WTC11 (cell line): ENCODE data around the gene TEX101. TPM values are rescaled to one million over a fixed set of nuclear protein-coding genes. Genes with fewer than 3 reads are reported as not detected.
"Not testable (repeated sequence)": the region's sequence is repeated elsewhere in the genome, so short reads cannot be mapped to it uniquely, and the experiment has no call there.

Experiments
- ATAC-seq: fragments of 200-7000 bp; cut with Tn5 transposase; 2 replicates; pipeline ENCODE4 v1.10.0; 2021; ENCODE audit warnings: mild to moderate bottlenecking, moderate library complexity
- CTCF ChIA-PET: fragments of 300-600 bp; sonication (Branson Sonifier 250); formaldehyde crosslinking; loops from one replicate; lab custom pipeline; 2021; ENCODE audit warnings: antibody characterized with exemption; lab: Charles Lee
- POLR2A ChIA-PET: fragments of 350-600 bp; sonication (Branson Sonifier 250); formaldehyde crosslinking; loops from one replicate; lab custom pipeline; 2021; ENCODE audit warnings: antibody characterized with exemption; lab: Charles Lee
- DNase-seq: peaks from one replicate; pipeline ENCODE4 v3.0.0; 2021; ENCODE audit warnings: low spot score
- H3K27ac Mint-ChIP-seq: 2 replicates; pipeline ENCODE4 v1.8.0; 2021; ENCODE audit warnings: mixed read lengths
- H3K27me3 Mint-ChIP-seq: 2 replicates; pipeline ENCODE4 v1.8.0; 2021; ENCODE audit warnings: low read depth, mild to moderate bottlenecking, moderate library complexity, mixed read lengths
- H3K36me3 Mint-ChIP-seq: 2 replicates; pipeline ENCODE4 v1.8.0; 2021; ENCODE audit warnings: mixed read lengths
- H3K4me1 Mint-ChIP-seq: 2 replicates; pipeline ENCODE4 v1.8.0; 2022; ENCODE audit warnings: mixed read lengths
- H3K4me3 Mint-ChIP-seq: 2 replicates; pipeline ENCODE4 v1.8.0; 2021; ENCODE audit warnings: mild to moderate bottlenecking, moderate library complexity, mixed read lengths
- H3K9me3 Mint-ChIP-seq: 2 replicates; pipeline ENCODE4 v1.8.0; 2021; ENCODE audit warnings: mixed read lengths
- FOXP1 ChIP-seq: sonication (generic); formaldehyde crosslinking; IDR thresholded peaks from 2 replicates; pipeline ENCODE4 v1.8.0; 2022; ENCODE audit warnings: missing genetic modification reagents, mild to moderate bottlenecking, moderate library complexity, borderline replicate concordance
- KAT7 ChIP-seq: sonication (generic); formaldehyde crosslinking; IDR thresholded peaks from 2 replicates; pipeline ENCODE4 v1.8.1; 2023; ENCODE audit warnings: missing genetic modification reagents, mild to moderate bottlenecking, borderline replicate concordance
- MXD4 ChIP-seq: fragments of 250-450 bp; sonication (Bioruptor Pico); IDR thresholded peaks from 2 replicates; pipeline ENCODE4 v1.8.0; 2021; ENCODE audit warnings: mild to moderate bottlenecking, moderate library complexity, borderline replicate concordance
- NFATC4 ChIP-seq: fragments of 250-450 bp; sonication (Bioruptor Pico); IDR thresholded peaks from 2 replicates; pipeline ENCODE4 v1.9.0; 2021; ENCODE audit warnings: mild to moderate bottlenecking
- NFE2L1 ChIP-seq: sonication (generic); formaldehyde crosslinking; IDR thresholded peaks from 2 replicates; pipeline ENCODE4 v1.8.1; 2023; ENCODE audit warnings: missing genetic modification reagents
- NFYB ChIP-seq: sonication (generic); formaldehyde crosslinking; conservative IDR thresholded peaks from 2 replicates; pipeline ENCODE4 v1.8.0; 2022; ENCODE audit warnings: low read depth, missing genetic modification reagents
- NR2C2 ChIP-seq: sonication (generic); formaldehyde crosslinking; IDR thresholded peaks from 2 replicates; pipeline ENCODE4 v1.8.0; 2022; ENCODE audit warnings: mild to moderate bottlenecking, missing genetic modification reagents
- SMAD3 ChIP-seq: sonication (generic); formaldehyde crosslinking; IDR thresholded peaks from 2 replicates; pipeline ENCODE4 v1.8.0; 2022; ENCODE audit warnings: missing genetic modification reagents, mild to moderate bottlenecking, borderline replicate concordance
- TEAD4 ChIP-seq: sonication (generic); formaldehyde crosslinking; IDR thresholded peaks from 2 replicates; pipeline ENCODE4 v1.8.0; 2022; ENCODE audit warnings: mild to moderate bottlenecking, missing genetic modification reagents
- ZNF121 ChIP-seq: sonication (generic); formaldehyde crosslinking; IDR thresholded peaks from 2 replicates; pipeline ENCODE4 v1.8.0; 2023; ENCODE audit warnings: missing genetic modification reagents
- ZNF396 ChIP-seq: fragments of 250-450 bp; sonication (Bioruptor Pico); IDR thresholded peaks from 2 replicates; pipeline ENCODE4 v1.8.0; 2021; ENCODE audit warnings: mild to moderate bottlenecking, moderate library complexity, borderline replicate concordance
- ZNF423 ChIP-seq: fragments of 250-450 bp; sonication (Bioruptor Pico); IDR thresholded peaks from 2 replicates; pipeline ENCODE4 v2.1.2; 2022; ENCODE audit warnings: mild to moderate bottlenecking, moderate library complexity
- total RNA-seq: library from RNA; stranded (reverse); gene quantifications from 3 replicates; pipeline ENCODE4 v1.2.3, GENCODE V29; 2021
- TF ChIP-seq, protein P1 (sequence below): sonication (generic); formaldehyde crosslinking; IDR thresholded peaks from 2 replicates; pipeline ENCODE4 v1.8.1; 2023; ENCODE audit warnings: mild to moderate bottlenecking, moderate library complexity, missing genetic modification reagents
- TF ChIP-seq, protein P2 (sequence below): sonication (generic); formaldehyde crosslinking; IDR thresholded peaks from 2 replicates; pipeline ENCODE4 v1.8.1; 2022; ENCODE audit warnings: low read depth, missing genetic modification reagents, borderline replicate concordance
- TF ChIP-seq, protein P3 (sequence below): sonication (generic); formaldehyde crosslinking; IDR thresholded peaks from 2 replicates; pipeline ENCODE4 v1.8.0; 2023; ENCODE audit warnings: mild to moderate bottlenecking, missing genetic modification reagents
- TF ChIP-seq, protein P4 (sequence below): fragments of 250-450 bp; sonication (Bioruptor Pico); IDR thresholded peaks from 2 replicates; pipeline ENCODE4 v2.1.2; 2022; ENCODE audit warnings: mild to moderate bottlenecking, moderate library complexity
- TF ChIP-seq, protein P5 (sequence below): fragments of 250-450 bp; sonication (Bioruptor Pico); IDR thresholded peaks from 2 replicates; pipeline ENCODE4 v1.9.0; 2021; ENCODE audit warnings: mild to moderate bottlenecking
- TF ChIP-seq, protein P6 (sequence below): fragments of 250-450 bp; sonication (Bioruptor Pico); IDR thresholded peaks from 2 replicates; pipeline ENCODE4 v1.9.0; 2021; ENCODE audit warnings: mild to moderate bottlenecking, borderline replicate concordance
- TF ChIP-seq, protein P7 (sequence below): sonication (generic); formaldehyde crosslinking; IDR thresholded peaks from 2 replicates; pipeline ENCODE4 v1.8.1; 2022; ENCODE audit warnings: missing genetic modification reagents, borderline replicate concordance

TEX101 gene
- total RNA-seq, 1 experiment from 2014 or later, result not detected

DNA sequence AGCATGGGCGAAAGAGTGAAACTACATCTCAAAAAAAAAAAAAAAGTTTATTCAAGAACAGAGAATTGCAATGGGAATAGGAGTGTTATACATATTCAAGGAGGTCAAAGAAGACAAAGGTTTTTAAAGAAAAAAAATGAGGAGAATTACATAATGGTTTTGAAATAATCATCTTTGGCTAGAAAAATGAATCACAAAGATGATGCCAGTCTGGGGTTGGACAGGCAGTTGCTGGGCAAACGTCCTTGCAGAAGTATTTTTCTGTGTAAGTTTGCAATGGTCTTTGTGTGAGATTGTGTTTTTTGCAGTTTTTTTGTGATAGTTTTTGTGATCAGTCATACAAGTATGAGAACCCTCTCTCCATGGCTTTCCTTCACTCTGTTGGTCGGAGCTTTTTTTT is 27.0 kb downstream of the TEX101 start (continued):
- TF ChIP-seq, protein P1, sequence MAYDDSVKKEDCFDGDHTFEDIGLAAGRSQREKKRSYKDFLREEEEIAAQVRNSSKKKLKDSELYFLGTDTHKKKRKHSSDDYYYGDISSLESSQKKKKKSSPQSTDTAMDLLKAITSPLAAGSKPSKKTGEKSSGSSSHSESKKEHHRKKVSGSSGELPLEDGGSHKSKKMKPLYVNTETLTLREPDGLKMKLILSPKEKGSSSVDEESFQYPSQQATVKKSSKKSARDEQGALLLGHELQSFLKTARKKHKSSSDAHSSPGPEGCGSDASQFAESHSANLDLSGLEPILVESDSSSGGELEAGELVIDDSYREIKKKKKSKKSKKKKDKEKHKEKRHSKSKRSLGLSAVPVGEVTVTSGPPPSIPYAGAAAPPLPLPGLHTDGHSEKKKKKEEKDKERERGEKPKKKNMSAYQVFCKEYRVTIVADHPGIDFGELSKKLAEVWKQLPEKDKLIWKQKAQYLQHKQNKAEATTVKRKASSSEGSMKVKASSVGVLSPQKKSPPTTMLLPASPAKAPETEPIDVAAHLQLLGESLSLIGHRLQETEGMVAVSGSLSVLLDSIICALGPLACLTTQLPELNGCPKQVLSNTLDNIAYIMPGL, result no peak
- TF ChIP-seq, protein P2, sequence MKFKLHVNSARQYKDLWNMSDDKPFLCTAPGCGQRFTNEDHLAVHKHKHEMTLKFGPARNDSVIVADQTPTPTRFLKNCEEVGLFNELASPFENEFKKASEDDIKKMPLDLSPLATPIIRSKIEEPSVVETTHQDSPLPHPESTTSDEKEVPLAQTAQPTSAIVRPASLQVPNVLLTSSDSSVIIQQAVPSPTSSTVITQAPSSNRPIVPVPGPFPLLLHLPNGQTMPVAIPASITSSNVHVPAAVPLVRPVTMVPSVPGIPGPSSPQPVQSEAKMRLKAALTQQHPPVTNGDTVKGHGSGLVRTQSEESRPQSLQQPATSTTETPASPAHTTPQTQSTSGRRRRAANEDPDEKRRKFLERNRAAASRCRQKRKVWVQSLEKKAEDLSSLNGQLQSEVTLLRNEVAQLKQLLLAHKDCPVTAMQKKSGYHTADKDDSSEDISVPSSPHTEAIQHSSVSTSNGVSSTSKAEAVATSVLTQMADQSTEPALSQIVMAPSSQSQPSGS, result no peak
- TF ChIP-seq MXD4 (CRISPR knock-in tag), result no peak
- no peak for TF ChIP-seq KAT7 (CRISPR knock-in tag)
- TF ChIP-seq SMAD3 (CRISPR knock-in tag), result no peak
- TF ChIP-seq, protein P3, sequence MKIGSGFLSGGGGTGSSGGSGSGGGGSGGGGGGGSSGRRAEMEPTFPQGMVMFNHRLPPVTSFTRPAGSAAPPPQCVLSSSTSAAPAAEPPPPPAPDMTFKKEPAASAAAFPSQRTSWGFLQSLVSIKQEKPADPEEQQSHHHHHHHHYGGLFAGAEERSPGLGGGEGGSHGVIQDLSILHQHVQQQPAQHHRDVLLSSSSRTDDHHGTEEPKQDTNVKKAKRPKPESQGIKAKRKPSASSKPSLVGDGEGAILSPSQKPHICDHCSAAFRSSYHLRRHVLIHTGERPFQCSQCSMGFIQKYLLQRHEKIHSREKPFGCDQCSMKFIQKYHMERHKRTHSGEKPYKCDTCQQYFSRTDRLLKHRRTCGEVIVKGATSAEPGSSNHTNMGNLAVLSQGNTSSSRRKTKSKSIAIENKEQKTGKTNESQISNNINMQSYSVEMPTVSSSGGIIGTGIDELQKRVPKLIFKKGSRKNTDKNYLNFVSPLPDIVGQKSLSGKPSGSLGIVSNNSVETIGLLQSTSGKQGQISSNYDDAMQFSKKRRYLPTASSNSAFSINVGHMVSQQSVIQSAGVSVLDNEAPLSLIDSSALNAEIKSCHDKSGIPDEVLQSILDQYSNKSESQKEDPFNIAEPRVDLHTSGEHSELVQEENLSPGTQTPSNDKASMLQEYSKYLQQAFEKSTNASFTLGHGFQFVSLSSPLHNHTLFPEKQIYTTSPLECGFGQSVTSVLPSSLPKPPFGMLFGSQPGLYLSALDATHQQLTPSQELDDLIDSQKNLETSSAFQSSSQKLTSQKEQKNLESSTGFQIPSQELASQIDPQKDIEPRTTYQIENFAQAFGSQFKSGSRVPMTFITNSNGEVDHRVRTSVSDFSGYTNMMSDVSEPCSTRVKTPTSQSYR, result no peak
- TF ChIP-seq, protein P4, sequence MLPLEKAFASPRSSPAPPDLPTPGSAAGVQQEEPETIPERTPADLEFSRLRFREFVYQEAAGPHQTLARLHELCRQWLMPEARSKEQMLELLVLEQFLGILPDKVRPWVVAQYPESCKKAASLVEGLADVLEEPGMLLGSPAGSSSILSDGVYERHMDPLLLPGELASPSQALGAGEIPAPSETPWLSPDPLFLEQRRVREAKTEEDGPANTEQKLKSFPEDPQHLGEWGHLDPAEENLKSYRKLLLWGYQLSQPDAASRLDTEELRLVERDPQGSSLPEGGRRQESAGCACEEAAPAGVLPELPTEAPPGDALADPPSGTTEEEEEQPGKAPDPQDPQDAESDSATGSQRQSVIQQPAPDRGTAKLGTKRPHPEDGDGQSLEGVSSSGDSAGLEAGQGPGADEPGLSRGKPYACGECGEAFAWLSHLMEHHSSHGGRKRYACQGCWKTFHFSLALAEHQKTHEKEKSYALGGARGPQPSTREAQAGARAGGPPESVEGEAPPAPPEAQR, result no peak
- TF ChIP-seq, all 79 proteins: peak for 0

DNA sequence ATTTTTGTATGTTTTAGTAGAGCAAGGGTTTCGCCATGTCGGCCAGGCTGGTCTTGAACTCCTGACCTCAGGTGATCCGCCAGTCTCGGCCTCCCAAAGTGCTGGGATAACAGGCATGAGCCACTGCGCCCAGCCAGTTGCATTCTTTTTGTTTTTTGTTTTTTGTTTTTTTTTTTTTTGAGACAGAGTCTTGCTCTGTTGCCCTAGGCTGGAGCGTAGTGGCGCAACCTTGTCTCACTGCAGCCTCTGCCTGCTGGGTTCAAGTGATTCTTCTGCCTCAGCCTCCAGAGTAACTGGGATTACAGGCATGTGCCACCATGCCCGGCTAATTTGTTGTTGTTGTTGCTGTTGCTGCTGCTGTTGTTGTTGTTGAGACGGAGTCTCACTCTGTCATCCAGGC is 29.4 kb downstream of the TEX101 start:
- POLR2A ChIA-PET, result not testable (repeated sequence)

DNA sequence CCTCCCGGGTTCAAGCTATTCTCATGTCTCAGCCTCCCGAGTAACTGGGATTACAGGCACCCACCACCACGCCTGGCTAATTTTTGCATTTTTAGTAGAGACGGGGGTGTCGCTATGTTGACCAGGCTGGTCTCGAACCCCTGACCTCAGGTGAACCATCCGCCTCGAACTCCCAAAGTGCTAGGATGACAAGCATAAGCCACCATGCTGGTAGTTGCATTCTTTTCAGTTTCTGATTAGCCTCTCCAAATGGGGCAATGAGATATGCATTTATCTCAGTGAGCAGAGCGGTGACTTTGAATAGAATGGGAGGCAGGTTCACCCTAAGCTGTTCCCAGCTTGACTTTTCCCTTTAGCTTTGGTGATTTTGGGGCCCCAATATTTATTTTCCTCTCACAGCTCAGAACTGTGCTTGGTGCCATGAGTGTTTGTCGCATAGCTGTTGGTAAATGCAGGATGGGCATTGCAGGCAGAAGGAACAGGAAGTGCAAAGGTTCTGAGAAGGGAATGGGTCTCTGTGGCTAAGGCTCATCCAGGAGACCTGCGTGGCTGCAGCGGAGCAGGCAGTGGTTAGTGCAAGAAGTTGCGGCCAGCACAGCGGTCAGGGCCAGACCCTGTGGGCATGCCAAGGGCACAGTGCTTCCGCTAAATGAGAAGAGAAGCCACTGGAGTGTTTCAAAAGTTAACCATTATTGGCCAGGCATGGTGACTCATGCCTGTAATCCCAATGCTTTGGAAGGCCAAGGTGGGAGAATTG is 30.0 kb downstream of the TEX101 start:
- ChIA-PET POLR2A (no interaction called here), CTCF (interaction anchor here (0.6 to 5.4 kb wide), 4 partner anchors 12 to 110 kb away, joined by 3 to 245 read pairs (median 4); no protein-coding TSS in a partner anchor)
- no peak for ATAC-seq
- DNase-seq, result no peak
- Mint-ChIP-seq H3K36me3 (no peaks in the 10 kb centered on the region), H3K27ac (no peak overlapping the region), H3K27me3 (peaks cover 7% of the 10 kb centered on the region; the same call in 1 of the 2 replicates), H3K4me3 (no peak overlapping the region), H3K9me3 (no peaks in the 10 kb centered on the region), H3K4me1 (peaks cover 11% of the 10 kb centered on the region)
- TF ChIP-seq ZNF423 (CRISPR knock-in tag), result no peak
- TF ChIP-seq FOXP1 (CRISPR knock-in tag), result no peak
- TF ChIP-seq, protein P5, sequence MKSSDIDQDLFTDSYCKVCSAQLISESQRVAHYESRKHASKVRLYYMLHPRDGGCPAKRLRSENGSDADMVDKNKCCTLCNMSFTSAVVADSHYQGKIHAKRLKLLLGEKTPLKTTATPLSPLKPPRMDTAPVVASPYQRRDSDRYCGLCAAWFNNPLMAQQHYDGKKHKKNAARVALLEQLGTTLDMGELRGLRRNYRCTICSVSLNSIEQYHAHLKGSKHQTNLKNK (CRISPR knock-in tag), result no peak
- TF ChIP-seq NFYB (CRISPR knock-in tag), result no peak
- no peak for TF ChIP-seq TEAD4 (CRISPR knock-in tag)
- TF ChIP-seq ZNF121 (CRISPR knock-in tag), result no peak
- no peak for TF ChIP-seq NFE2L1 (CRISPR knock-in tag)
- TF ChIP-seq, protein P6, sequence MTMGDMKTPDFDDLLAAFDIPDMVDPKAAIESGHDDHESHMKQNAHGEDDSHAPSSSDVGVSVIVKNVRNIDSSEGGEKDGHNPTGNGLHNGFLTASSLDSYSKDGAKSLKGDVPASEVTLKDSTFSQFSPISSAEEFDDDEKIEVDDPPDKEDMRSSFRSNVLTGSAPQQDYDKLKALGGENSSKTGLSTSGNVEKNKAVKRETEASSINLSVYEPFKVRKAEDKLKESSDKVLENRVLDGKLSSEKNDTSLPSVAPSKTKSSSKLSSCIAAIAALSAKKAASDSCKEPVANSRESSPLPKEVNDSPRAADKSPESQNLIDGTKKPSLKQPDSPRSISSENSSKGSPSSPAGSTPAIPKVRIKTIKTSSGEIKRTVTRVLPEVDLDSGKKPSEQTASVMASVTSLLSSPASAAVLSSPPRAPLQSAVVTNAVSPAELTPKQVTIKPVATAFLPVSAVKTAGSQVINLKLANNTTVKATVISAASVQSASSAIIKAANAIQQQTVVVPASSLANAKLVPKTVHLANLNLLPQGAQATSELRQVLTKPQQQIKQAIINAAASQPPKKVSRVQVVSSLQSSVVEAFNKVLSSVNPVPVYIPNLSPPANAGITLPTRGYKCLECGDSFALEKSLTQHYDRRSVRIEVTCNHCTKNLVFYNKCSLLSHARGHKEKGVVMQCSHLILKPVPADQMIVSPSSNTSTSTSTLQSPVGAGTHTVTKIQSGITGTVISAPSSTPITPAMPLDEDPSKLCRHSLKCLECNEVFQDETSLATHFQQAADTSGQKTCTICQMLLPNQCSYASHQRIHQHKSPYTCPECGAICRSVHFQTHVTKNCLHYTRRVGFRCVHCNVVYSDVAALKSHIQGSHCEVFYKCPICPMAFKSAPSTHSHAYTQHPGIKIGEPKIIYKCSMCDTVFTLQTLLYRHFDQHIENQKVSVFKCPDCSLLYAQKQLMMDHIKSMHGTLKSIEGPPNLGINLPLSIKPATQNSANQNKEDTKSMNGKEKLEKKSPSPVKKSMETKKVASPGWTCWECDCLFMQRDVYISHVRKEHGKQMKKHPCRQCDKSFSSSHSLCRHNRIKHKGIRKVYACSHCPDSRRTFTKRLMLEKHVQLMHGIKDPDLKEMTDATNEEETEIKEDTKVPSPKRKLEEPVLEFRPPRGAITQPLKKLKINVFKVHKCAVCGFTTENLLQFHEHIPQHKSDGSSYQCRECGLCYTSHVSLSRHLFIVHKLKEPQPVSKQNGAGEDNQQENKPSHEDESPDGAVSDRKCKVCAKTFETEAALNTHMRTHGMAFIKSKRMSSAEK (CRISPR knock-in tag), result no peak
- TF ChIP-seq NR2C2, result no peak
- no peak for TF ChIP-seq ZNF396 (CRISPR knock-in tag)
- TF ChIP-seq NFATC4 (CRISPR knock-in tag), result no peak
- TF ChIP-seq, protein P7, sequence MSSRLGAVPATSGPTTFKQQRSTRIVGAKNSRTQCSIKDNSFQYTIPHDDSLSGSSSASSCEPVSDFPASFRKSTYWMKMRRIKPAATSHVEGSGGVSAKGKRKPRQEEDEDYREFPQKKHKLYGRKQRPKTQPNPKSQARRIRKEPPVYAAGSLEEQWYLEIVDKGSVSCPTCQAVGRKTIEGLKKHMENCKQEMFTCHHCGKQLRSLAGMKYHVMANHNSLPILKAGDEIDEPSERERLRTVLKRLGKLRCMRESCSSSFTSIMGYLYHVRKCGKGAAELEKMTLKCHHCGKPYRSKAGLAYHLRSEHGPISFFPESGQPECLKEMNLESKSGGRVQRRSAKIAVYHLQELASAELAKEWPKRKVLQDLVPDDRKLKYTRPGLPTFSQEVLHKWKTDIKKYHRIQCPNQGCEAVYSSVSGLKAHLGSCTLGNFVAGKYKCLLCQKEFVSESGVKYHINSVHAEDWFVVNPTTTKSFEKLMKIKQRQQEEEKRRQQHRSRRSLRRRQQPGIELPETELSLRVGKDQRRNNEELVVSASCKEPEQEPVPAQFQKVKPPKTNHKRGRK (CRISPR knock-in tag), result no peak

More for the DNA sequence above, 29.4 kb downstream of the TEX101 start:
- not testable (repeated sequence) for H3K4me3 Mint-ChIP-seq, ATAC-seq, H3K27ac Mint-ChIP-seq, H3K36me3 Mint-ChIP-seq, H3K9me3 Mint-ChIP-seq, H3K27me3 Mint-ChIP-seq, DNase-seq
- H3K4me1 Mint-ChIP-seq, result peaks cover 11% of the 10 kb centered on the region
- CTCF ChIA-PET, result interaction anchor here (1.1 to 5.4 kb wide), 3 partner anchors 60 to 111 kb away, joined by 4 to 245 read pairs (median 5); no protein-coding TSS in a partner anchor
